Measurements from ENCODE around the gene PLCG1.
"Not testable (repeated sequence)": the region's sequence is repeated elsewhere in the genome, so short reads cannot be mapped to it uniquely, and the experiment has no call there.

PLCG1 gene

DNA sequence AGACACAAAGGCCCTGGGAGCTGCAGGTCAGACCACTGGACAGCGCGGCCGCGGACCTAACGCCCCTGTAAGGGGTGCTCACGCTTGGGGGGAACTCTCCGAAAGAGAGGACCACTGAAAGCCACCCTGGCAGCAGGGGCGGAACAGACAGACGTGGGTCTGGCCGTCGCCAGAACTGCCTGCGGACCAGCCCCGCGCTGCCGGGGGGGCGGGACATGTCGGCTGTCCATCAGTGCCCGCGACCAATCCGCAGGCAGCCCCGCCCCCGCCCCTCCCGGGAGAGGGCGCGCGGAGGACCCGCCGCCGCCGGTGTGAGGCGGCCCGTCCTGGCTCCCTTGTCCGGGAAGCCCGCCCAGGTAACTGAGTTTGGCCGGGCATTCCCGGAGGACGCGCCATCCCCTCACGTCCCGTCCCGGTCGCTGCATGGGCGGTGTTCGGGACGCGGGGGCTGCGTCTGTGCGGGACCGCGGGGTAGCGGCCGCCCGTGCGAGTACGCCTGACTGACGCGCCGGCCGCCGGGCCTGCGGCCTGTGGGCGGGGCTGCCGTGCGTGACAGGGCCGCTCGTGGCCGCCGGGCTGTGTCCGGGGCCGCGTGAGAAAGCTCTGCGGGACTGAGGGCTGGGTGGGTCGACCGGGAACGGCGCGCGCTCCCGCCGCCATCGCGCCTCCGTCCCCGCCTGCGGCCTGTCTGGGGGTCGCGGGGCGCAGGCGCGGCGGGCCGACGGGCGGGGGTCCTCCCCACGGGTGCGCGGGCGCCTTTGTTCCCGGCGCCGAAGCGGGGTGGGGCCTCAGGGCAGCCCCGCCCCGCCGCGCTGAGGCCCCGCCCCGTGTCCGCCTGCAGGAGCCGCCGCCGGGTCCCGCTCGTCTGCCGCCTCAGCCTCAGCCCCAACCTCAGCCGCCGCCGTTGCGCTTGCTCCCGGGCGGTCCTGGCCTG, at the start of gene PLCG1:
Gene PLCG1, plus strand, starts transcription at position 864 of the 934 bp plus-strand sequence. CDS start 99 bp downstream, outside the sequence.
- FAIRE-seq = no peak

DNA sequence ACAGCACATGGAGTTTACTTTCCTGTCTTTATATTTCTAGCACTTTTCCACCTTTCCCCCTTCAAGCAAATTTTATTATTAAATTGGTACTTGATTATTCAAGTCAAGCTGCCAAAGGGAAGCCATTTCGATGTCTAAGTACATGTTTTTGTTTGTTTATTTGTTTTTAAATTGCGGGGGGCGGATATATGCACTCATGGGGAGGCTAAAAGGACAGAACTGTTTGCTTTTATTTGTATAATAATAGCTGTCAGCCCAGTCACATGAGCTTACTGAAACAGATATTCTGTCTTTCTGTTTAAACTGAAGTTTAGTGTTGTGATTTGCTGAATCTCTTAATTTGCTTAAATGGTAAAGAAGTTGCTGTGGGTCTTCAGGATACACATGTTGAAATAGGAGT, 49.6 kb upstream of the PLCG1 start:
- no peak for FAIRE-seq

DNA sequence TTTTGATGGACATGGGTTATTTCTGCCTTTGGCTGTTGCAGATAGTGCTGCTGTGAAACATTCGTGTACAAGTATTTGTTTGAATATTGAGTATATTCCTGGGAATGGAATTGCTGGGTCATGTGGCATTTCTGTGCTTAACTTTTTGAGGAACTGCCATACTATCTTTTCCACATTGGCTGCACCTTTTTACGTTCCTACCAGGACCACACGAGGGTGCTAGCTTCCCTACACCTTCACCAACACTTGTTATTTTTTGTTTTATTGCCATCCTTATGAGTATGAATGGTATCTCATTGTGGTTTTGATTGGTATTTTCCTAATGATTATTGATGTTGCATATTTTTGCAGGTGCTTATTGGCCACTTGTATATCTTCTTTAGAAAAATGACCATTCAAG, 47.8 kb upstream of the PLCG1 start:
- FAIRE-seq = no peak

DNA sequence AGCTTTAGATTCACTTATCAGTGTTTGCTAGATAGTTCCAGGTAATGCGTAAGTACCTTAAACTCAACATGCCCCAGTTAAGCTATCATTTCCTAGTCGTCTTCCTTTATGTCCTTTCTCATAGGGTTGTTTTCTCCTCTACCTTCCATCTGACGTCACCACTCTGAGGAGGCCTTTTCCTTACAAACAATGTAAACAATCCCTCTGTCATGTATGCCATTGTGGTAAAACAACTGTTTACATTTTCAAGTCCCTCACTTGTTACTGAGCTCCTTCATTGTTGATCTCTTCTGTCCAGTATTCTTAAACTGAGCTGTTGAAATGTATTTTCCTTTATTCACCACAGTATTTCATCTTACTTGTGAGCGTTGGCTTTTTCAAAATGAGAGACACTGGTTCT, 45.4 kb upstream of the PLCG1 start:
- FAIRE-seq = no peak

DNA sequence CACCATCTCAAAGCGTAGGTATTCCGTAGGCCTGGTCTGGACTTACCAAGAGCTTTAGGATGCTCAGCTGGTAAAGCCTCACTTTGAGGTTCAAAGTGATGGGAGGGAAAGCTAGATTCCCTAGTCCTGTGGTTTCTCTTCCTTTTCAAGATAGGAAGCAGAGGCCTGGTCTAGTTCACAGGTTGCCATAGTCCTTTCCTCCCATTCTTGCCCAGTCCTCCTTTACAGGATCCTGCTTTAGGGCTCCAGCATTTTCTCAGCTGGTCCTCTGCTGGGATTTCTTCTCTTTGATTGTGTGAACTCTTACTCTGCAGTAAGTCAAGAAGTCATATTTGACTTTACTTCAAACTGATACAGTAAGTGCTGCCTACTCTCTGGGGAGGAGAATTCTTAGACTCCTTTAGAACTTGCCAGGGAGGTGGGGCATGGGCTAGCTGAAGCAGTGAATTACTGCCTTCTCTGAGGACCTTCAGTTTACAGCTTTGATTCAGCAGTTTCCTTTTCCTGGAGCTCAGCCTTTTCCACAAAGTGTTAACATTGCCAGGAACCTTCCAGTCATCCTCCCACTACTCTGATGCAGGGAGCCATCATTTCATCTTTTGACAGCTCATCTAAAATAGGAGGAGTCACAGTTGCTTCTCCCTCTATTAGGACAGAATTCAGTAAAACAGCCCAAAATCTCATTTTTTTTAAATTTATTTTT, 42.8 kb upstream of the PLCG1 start:
- no peak for FAIRE-seq

DNA sequence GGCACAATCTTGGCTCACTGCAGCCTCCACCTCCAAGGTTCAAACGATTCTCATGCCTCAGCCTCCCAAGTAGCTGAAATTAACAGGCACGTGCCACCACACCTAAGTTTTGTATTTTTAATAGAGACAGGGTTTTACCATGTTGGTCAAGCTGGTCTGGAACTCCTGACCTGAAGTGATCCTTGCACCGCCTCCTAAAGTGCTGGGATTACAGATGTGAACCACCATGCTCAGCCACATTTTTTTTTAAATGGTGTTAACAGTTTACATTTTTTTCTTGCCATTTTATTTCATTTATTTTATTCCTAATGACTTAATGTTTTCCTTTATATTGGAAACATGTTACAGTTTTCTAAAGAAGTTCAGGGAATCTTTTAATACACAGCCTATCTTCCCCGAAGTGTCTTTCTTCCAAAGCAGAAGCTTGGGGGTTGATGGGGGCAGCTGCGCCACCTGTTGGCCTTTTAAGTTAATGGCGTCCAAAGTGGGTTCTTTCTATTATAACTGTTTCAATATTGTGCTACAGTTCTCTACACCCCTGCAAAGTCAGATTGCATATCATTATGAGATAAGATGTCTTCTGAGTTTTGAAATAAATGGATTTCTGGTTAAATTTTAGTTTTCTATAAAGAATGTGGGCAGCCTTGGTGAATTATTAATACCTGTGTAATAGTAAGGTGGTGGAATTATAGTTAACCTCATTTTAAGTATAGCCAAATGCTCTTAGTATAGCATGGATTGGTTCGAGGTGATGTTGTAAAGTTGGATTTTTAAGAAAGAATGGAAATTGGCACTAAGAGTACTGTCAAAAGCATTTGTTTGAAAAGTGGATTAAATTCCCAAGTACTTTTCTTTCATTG, 42.0 kb upstream of the PLCG1 start:
- FAIRE-seq = peak; percentile 70

DNA sequence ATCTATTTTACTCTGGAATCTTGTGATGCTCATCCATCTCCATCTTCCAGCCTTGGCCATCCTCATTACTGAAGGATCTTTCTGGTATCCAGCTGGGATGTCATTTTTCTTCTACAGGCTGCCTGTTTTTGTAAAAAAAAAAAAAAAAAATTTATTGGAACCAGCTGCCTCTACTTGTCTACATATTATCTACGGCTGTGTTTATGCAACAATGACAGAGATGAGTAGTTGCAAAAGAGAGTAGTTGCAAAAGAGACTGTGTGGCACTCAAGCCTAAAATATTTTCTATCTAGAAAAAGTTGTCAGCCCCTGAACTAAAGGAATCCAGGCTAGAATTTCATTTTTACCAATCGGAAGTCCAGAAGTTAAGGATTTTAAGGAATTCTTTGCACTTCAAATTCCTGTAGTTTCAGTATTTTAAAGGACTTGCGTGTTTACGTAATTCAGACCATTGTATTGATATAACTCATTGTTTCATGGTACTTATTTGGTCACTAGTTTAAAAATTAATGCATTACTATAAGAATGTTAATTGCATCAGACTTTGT, 38.6 kb upstream of the PLCG1 start:
- FAIRE-seq = no peak

DNA sequence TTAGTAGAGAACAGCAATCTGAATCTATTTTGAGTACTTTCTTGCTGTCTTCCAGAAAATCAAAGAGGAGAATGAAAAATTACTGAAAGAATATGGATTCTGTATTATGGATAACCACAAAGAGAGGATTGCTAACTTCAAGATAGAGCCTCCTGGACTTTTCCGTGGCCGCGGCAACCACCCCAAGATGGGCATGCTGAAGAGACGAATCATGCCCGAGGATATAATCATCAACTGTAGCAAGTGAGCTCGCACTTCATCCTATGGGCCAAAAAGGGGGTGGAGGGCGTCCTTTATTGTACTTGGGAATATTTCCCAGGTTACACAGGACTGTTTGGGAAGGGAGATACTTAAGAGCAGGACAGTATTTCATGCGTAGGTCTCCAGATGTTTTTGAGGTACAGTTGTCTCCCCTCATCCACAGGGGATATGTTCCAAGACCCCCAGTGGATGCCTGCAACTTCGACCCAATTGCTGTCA, 37.3 kb upstream of the PLCG1 start:
- no peak for FAIRE-seq

DNA sequence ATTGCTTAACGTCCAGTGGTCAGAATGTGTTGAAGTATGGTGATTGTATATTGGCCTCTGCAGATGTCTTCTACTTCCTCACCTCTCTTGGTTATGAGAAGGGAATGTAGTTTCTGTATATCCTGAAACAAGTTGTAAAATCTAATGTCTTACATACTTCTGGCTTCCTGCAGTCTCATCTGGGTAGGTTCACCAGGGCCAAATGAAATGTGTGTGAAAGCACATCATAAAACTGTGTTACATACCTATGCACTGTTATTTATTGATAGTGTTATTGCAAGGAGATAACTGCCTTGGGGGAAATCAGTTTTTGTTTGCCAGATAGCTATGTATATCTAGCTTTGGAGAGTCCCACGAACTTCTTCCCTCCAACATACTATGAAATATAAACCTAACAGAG, 35.7 kb upstream of the PLCG1 start:
- FAIRE-seq = no peak

DNA sequence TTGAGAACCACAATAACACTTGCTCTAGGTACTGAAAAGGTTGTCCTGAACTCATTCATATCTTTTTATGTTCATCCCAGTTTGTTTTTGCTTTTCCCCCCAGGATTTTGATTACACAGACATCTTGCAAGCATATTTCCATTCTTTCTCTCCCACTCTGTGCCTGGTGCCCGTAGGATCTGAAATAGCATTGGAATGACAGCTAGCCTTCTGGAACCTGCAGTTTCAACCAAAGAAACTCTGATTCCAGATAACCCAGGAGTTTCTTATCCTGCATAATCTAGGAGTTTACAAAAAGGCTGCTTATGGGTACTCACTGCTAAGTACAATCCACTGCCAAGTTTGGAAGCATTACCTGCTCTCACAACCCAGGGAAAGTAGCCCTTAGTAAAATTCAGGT, 28.8 kb upstream of the PLCG1 start:
- FAIRE-seq = no peak

DNA sequence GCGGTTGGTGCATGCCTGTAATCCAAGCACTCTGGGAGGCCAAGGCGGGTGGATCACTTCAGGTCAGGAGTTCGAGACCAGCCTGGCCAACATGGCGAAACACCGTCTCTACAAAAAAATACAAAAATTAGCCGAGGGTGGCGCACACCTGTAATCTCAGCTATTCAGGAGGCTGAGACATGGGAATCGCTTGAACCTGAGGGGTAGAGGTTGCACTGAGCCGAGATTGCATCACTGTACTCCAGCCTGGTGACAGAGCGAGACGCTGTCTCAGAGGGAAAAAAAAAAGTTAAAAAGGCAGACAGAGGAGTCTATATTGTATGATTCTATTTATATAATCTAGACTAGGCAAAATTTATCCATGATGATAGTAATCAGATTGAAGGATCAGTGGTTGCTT, 27.3 kb upstream of the PLCG1 start:
- no peak for FAIRE-seq

DNA sequence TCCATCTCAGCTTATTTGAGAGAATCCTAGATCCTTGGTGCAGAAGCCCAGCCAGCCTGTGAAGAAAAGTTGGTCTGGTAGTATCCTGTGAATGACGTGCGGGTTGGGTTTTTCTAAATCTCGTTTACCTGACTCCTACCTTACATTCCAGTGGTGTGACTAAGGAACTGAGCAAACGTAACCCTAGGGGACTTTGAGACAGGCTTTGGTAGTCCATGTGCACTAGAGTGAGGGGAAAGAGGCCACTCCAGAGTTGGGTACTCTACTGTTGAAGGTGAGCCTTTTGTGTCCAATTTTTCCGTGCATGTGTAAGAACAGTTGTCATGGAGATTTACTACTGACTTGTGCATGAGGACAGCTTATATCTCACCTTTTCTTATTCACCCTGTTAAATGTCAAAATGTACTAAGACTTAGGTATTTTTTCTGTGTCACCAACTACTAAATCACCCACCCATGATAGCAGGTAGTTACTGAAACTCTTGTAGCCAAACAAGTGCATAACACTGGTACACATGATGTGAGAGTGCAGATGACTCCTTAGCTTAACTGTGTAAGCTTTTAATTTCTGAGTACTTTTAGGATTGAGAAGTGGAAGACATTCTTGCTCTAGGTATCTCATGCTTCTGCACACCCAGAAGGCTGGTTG, 26.3 kb upstream of the PLCG1 start:
- FAIRE-seq = no peak

DNA sequence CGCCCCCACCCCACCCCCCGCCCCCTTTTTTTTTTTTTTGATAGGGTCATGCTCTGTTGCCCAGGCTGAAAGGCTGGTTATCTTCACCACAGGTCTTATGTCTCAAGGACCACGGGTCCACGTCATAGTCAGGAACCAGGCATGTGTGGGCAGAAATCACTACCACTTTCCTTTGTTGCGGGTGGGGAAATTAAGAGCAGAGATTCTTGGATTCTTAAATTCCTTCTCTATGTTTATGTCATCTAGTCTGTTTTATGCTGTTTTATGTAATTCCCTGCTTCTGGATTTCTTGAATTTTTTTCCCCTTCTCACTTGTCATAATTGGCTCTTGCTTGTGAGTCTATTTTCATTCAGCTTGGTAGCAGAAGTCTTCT, 25.8 kb upstream of the PLCG1 start:
- FAIRE-seq = no peak

DNA sequence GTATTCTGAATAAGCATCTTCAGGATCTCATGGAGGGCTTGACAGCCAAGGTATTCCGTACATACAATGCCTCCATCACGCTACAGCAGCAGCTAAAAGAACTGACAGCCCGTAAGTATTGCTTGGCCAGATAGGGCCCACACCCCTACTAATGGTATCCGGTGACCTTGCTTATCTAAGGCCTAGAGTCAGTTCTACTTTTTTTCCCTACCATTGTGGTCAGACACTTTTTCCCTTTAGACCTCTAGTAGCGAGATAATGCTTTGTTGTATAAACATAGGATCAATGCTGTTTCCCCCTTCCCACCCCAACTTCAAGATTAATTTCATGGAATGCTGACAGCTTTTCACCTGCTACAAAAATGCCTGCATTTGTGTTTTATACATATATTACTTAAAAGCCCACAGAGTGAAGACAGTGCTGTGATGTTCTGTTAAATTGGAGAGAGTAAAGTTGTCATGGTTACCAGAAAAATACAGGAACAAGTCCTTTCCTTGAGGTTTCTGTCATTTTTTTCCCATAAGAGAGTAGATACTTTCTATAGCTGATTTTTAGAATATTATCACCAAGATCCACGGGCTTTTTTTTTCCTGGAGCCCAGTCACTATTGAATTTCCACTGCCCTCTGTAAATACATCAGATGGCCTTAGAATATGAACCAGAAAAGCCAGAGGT, 20.9 kb upstream of the PLCG1 start:
- FAIRE-seq = no peak

DNA sequence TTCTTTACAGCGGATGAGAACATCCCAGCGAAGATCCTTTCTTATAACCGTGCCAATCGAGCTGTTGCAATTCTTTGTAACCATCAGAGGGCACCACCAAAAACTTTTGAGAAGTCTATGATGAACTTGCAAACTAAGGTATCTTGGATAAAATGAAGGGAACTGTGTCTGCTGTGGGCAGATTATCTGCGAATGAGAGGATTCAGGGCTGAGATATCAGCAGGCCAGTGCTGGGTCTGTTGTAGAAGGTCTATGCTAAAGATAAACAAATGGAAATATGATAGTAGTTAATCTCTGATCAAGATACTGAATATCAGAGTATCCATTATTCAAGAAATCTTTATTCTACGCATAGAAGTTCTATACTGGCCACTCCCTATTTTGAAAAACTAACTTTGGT, 19.2 kb upstream of the PLCG1 start:
- FAIRE-seq = not testable (repeated sequence)

DNA sequence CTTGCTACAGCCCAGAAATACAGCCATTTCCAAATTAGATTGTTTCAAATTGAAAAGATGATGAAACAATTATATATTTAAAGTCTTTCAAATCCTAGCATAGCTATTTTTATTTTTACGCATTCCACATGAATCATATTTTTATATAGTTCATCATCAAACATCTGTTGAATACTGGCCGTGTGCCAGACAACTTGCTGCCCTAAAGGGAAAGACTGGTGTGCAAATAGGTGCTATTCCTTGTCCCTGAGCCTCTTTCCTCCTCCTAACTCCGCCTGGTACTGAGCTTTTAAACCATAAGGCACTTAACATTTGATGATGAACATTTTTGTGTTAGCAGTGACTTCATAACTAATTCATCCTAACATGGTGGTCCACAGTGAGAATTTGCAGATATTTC, 18.7 kb upstream of the PLCG1 start:
- FAIRE-seq = no peak

DNA sequence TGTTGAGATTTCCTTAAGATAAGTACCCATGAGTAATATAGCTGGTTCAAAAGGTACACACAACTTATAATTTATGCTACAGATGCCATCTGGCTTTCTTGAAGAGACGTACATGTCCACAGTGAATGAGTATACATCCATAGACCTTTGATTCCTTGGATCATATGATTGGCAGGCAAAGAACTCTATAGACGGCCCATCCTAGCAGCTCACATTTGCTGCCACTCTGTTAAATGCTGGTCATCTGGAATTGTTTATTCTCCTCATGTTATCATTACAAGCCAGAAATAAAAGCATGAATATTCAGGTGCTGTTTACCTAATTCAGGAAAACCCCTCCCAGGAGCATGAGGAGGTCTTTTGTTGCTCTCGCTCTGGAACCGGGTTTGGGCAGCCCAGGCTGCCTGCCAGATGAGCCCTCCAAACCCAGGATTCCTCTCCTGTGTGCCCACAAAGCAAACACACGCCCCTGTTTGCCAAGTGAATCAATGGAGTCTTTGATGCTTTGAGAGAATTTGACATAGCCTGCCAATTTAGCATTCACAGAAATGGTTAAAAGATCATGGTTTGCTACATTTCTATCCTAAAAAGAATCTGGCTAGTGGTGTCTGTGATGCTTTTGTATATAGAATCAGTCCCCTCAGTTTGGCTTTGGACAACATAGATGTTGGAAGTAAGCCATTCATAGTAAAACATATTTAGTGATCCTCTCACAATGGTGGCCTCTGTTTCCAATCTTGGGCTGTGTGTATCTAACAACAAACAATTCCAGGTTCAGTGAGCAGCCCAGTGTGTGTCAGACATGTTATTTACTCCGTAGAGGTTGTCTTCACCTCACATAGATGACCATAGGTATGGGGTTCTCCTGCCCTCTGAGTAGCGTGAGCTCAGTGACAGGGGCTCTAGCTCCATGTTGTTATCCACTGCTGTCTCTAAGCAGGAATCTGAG, 17.5 kb upstream of the PLCG1 start:
- no peak for FAIRE-seq

DNA sequence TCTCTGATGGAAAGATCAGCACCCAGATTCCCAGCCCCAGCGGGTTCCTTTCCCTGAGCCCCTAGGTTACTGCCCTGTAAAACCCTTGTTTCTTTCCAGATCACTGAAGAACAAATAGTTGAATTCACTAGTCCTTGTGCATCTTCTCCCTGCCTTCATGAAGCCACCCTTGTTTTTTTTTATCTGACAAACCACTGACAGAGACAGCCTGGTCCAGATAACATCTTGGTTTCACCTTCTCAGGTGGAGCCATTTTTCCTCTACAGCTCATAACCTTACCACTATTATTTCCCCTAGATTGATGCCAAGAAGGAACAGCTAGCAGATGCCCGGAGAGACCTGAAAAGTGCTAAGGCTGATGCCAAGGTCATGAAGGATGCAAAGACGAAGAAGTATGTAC, 15.9 kb upstream of the PLCG1 start:
- no peak for FAIRE-seq

DNA sequence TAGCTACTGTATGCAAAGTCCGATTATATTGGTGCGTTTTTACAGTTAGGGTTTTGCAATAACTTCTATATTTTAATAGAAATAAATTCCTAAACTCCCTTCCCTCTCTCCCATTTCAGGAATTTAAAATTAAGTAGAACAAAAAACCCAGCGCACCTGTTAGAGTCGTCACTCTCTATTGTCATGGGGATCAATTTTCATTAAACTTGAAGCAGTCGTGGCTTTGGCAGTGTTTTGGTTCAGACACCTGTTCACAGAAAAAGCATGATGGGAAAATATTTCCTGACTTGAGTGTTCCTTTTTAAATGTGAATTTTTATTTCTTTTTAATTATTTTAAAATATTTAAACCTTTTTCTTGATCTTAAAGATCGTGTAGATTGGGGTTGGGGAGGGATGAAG, 13.7 kb upstream of the PLCG1 start:
- FAIRE-seq = no peak

DNA sequence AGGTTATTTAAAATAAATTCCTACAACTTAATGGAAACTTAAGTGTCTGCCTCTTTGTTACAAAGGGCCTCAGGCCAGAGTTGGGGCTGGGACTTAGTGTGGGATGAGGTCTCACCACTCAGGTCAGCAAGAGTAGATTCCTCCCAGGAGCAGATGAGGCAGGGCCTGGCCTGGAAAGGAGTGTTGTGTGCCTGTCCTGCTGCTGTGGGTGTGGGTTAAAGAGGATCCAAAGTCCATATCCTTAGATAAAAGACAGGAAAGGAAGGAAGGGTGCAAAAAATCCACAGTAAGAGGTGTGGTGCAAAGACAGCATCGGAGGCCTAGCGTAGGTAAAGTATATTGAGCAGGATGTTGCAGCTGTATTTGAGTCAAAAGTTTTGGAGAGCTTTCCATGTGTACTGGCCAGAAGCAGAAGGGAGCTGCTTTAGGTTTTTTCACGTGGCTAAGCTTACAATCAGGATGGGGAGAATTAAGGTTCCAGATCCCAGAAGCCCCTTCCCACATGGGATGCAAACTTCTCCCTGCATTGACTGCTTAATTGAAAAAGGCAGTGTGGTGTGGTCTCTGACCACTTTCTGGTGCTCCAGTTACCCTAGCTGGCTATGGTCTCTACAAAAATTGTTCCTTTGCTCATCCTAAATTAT, 12.8 kb upstream of the PLCG1 start:
- FAIRE-seq = no peak

Data from endometrium (tissue), 2 donors.